ENCODE data around the gene LRRN4CL. TPM values are rescaled to one million over a fixed set of nuclear protein-coding genes. Genes with fewer than 3 reads are reported as not detected.
"Not testable (repeated sequence)": the region's sequence is repeated elsewhere in the genome, so short reads cannot be mapped to it uniquely, and the experiment has no call there.

Gene LRRN4CL
- total RNA-seq, 1 experiment from 2014 or later: 0.71 TPM

- no TSS peak for BruUV-seq (replicated peaks)
- Mint-ChIP-seq H3K4me3 (ENCODE audit: low read depth, unreplicated experiment) (peak overlapping the region; percentile 98), H3K27me3 (ENCODE audit: unreplicated experiment) (no peaks in the 10 kb centered on the region), H3K9me3 (ENCODE audit: low read depth, unreplicated experiment) (no peaks in the 10 kb centered on the region), H3K27ac (ENCODE audit: unreplicated experiment) (peak overlapping the region; percentile 55), H3K36me3 (ENCODE audit: insufficient read depth, unreplicated experiment) (peaks cover 76% of the 10 kb centered on the region), H3K4me1 (ENCODE audit: low read depth, unreplicated experiment) (peaks cover 24% of the 10 kb centered on the region)
- CTCF ChIA-PET: no interaction called here
- DNase-seq: no peak
- intact Hi-C loops (cut with micrococcal nuclease; ENCODE audit: unreplicated experiment): no loop called here
- TF ChIP-seq, protein P1, sequence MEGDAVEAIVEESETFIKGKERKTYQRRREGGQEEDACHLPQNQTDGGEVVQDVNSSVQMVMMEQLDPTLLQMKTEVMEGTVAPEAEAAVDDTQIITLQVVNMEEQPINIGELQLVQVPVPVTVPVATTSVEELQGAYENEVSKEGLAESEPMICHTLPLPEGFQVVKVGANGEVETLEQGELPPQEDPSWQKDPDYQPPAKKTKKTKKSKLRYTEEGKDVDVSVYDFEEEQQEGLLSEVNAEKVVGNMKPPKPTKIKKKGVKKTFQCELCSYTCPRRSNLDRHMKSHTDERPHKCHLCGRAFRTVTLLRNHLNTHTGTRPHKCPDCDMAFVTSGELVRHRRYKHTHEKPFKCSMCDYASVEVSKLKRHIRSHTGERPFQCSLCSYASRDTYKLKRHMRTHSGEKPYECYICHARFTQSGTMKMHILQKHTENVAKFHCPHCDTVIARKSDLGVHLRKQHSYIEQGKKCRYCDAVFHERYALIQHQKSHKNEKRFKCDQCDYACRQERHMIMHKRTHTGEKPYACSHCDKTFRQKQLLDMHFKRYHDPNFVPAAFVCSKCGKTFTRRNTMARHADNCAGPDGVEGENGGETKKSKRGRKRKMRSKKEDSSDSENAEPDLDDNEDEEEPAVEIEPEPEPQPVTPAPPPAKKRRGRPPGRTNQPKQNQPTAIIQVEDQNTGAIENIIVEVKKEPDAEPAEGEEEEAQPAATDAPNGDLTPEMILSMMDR (IDR thresholded peaks at IDR 0.05; ENCODE audit: unreplicated experiment): no peak
Observed at GRCh38 chr11:62706850-62707247, 17.5 kb upstream of the LRRN4CL start.

DNA sequence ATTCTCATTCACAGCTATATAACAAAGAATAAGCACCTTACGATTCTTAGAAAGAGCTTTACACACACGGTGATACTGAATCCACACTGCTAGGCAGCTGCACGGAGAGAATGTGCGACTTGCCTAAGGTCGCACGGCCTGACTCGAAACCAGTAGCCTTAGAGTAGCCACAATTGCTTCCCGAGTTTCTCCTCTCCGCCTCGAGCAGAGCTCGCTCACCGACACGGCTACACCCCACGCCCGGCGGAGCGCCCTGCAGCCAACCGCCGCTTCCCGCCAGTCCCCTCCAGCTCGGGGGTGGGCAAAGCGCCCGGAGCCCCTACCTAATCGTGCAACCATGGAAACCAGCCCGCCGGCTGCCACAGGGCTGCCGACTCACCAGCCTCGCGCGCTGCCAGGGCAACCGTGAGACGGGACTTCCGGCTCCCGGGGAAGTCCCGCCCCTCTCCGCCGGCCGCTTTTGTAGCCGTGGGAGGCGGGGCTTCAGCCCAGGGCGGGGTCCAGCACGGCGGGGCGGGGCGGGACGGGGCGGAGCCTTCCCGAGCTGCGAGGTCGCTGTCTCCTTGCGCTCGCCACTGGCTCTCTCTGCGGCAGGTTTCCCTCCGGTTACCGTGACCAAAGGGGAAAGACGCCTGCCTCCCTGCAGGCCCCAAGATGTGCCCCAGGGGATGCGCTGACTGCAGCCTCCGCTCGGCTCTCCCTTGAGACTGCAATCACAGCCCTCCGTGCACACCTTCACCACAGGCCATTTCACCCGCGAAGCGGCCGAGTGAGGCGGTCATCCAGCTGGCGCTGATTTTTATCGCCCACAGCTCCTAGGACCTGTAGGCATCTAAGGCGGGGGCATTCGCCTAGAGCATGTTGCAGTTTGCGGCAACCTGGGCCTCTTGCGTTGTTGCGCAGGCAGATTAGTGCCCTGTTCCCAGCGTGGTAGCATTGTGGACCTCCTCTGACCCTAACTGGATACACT is 16.8 kb upstream of the LRRN4CL start:
- DNase-seq: peak; percentile 94
- Mint-ChIP-seq H3K27me3 (ENCODE audit: unreplicated experiment) (no peaks in the 10 kb centered on the region), H3K4me1 (ENCODE audit: low read depth, unreplicated experiment) (peaks cover 24% of the 10 kb centered on the region)

DNA sequence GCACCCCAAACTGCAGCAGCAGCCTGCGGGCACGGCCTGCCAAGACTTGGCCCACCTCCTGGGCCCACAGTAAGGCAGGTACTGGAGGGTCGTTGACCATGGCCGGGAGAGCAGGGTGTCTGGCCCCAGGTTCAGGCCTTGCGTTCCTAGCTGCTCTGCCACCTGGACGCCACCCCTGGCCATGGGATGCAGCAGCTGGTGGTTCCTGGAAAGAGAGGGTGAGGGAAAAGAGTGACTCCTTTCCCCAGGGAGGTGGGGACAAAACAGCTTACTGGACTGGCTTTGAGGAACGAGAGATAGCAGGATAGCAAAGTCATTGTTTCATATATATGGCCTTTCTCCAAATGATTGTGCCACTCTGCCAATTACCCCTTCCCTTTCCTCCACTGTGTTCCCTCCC is 16.1 kb upstream of the LRRN4CL start:
- Mint-ChIP-seq H3K9me3 (ENCODE audit: low read depth, unreplicated experiment) (no peaks in the 10 kb centered on the region), H3K4me1 (ENCODE audit: low read depth, unreplicated experiment) (peaks cover 24% of the 10 kb centered on the region), H3K27me3 (ENCODE audit: unreplicated experiment) (no peaks in the 10 kb centered on the region), H3K4me3 (ENCODE audit: low read depth, unreplicated experiment) (peak overlapping the region; percentile 98), H3K36me3 (ENCODE audit: insufficient read depth, unreplicated experiment) (peaks cover 71% of the 10 kb centered on the region), H3K27ac (ENCODE audit: unreplicated experiment) (peak overlapping the region; percentile 86)
- TF ChIP-seq, protein P1 (IDR thresholded peaks at IDR 0.05; ENCODE audit: unreplicated experiment): no peak
- CTCF ChIA-PET: interaction anchor here (1.3 kb wide), 1 partner anchor 114 kb away, joined by 4 read pairs; the partner anchor contains the start of gene TUT1
- intact Hi-C loops (cut with micrococcal nuclease; ENCODE audit: unreplicated experiment): no loop called here
- peak; percentile 29 for DNase-seq
- no TSS peak for BruUV-seq (replicated peaks)

More for the DNA sequence above, 16.8 kb upstream of the LRRN4CL start:
- peak overlapping the region; percentile 86 for H3K27ac Mint-ChIP-seq (ENCODE audit: unreplicated experiment)
- no peaks in the 10 kb centered on the region for H3K9me3 Mint-ChIP-seq (ENCODE audit: low read depth, unreplicated experiment)
- CTCF ChIA-PET: interaction anchor here (1.3 kb wide), 1 partner anchor 114 kb away, joined by 4 read pairs; the partner anchor contains the start of gene TUT1
- intact Hi-C loops (cut with micrococcal nuclease; ENCODE audit: unreplicated experiment): no loop called here
- BruUV-seq (replicated peaks): no TSS peak
- TF ChIP-seq, protein P1 (IDR thresholded peaks at IDR 0.05; ENCODE audit: unreplicated experiment): no peak
- H3K4me3 Mint-ChIP-seq (ENCODE audit: low read depth, unreplicated experiment): peak overlapping the region; percentile 98
- H3K36me3 Mint-ChIP-seq (ENCODE audit: insufficient read depth, unreplicated experiment): peaks cover 74% of the 10 kb centered on the region

GRCh38 chr11:62703921-62704320 is 14.6 kb upstream of the LRRN4CL start:
- Mint-ChIP-seq H3K36me3 (ENCODE audit: insufficient read depth, unreplicated experiment) (peaks cover 61% of the 10 kb centered on the region), H3K4me1 (ENCODE audit: low read depth, unreplicated experiment) (peaks cover 19% of the 10 kb centered on the region)
- CTCF ChIA-PET: interaction anchor here (0.7 kb wide), 1 partner anchor 112 kb away, joined by 3 read pairs; no protein-coding TSS in a partner anchor
- DNase-seq; H3K27ac Mint-ChIP-seq (ENCODE audit: unreplicated experiment); H3K27me3 Mint-ChIP-seq (ENCODE audit: unreplicated experiment); BruUV-seq (replicated peaks); H3K9me3 Mint-ChIP-seq (ENCODE audit: low read depth, unreplicated experiment); intact Hi-C loops (cut with micrococcal nuclease; ENCODE audit: unreplicated experiment); H3K4me3 Mint-ChIP-seq (ENCODE audit: low read depth, unreplicated experiment): not testable (repeated sequence)

Data from Calu3 (cell line).